ENCODE data around the gene ID3.

DNA sequence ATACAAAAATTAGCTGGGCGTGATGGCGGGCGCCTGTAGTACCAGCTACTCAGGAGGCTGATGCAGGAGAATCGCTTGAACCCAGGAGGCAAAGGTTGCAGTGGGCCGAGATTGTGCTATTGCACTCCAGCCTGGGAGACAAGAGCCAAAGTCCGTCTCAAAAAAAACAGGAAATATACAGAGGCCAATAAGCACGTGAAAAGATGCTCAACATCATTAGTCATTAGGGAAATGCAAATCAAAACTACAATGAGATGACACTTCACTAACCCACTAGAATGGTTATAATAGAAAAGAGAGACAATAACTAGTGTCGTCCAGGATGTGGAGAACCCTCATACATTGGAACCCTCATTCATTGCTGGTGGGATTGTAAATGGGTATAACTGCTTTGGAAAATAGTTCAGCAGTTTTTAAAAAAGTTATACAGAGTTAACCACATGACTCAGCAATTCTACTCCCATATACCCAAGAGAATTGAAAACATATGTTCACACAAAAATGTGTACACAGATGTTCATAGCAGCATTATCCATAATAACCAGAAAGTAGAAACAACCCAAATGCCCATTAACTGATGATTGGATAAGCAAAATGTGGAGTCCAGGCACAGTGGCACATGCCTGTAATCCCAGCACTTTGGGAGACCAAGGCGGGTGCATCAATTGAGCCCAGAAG is 21.9 kb downstream of the ID3 start:
- TF ChIP-seq, protein P1, sequence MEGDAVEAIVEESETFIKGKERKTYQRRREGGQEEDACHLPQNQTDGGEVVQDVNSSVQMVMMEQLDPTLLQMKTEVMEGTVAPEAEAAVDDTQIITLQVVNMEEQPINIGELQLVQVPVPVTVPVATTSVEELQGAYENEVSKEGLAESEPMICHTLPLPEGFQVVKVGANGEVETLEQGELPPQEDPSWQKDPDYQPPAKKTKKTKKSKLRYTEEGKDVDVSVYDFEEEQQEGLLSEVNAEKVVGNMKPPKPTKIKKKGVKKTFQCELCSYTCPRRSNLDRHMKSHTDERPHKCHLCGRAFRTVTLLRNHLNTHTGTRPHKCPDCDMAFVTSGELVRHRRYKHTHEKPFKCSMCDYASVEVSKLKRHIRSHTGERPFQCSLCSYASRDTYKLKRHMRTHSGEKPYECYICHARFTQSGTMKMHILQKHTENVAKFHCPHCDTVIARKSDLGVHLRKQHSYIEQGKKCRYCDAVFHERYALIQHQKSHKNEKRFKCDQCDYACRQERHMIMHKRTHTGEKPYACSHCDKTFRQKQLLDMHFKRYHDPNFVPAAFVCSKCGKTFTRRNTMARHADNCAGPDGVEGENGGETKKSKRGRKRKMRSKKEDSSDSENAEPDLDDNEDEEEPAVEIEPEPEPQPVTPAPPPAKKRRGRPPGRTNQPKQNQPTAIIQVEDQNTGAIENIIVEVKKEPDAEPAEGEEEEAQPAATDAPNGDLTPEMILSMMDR (IDR thresholded peaks at IDR 0.05), result no peak
- no peak for TF ChIP-seq TAF1 (IDR thresholded peaks at IDR 0.05; ENCODE audit: borderline replicate concordance, low read depth, low read length)
- TF ChIP-seq RFX5 (IDR thresholded peaks at IDR 0.05; ENCODE audit: low read length), result no peak
